Panc1 (cell line): Measurements from ENCODE around the gene CSTF1. TPM values are rescaled to one million over a fixed set of nuclear protein-coding genes. Genes with fewer than 3 reads are reported as not detected.

Source experiments
- ATAC-seq: fragments of 200-7000 bp; cut with Tn5 transposase; 2 replicates; pipeline ENCODE4 v1.9.1; 2020; ENCODE audit warnings: mild to moderate bottlenecking, moderate library complexity
- BruUV-seq: library from RNA; stranded (reverse); fragments of 400-500 nt; replicated peaks from 2 replicates; lab custom pipeline; 2021; lab: Mats Ljungman, UMichigan
- CTCF ChIA-PET: fragments of 300-600 bp; sonication (Branson Sonifier 250); formaldehyde crosslinking; loops from one replicate; lab custom pipeline; 2022; ENCODE audit warnings: antibody characterized with exemption; lab: Charles Lee
- POLR2A ChIA-PET: fragments of 300-600 bp; sonication (Branson Sonifier 250); formaldehyde crosslinking; loops from one replicate; lab custom pipeline; 2022; ENCODE audit warnings: antibody characterized with exemption; lab: Charles Lee
- DNase-seq: peaks from one replicate; pipeline ENCODE4 v3.0.0-alpha.2; 2010; ENCODE audit warnings: low read depth, low spot score
- H3K27ac ChIP-seq: 2 replicates; pipeline ENCODE4 v1.5.1; 2011; ENCODE audit warnings: mild to moderate bottlenecking, low read length, inconsistent platforms
- H3K27me3 ChIP-seq: fragments of 200-500 bp; sonication (Bioruptor generic); 2 replicates; pipeline ENCODE4 v1.6.0; 2014; ENCODE audit warnings: low read length, inconsistent platforms; ENCODE audit not compliant: control insufficient read depth, insufficient read depth
- H3K36me3 ChIP-seq: fragments of 200-500 bp; sonication (Bioruptor generic); 2 replicates; pipeline ENCODE4 v1.5.1; 2014; ENCODE audit warnings: inconsistent platforms, mild to moderate bottlenecking, low read length, moderate library complexity; ENCODE audit not compliant: control insufficient read depth, insufficient read depth
- H3K4me1 ChIP-seq: 2 replicates; pipeline ENCODE4 v1.5.1; 2011; ENCODE audit warnings: inconsistent platforms, mild to moderate bottlenecking, low read length, moderate library complexity; ENCODE audit not compliant: control insufficient read depth, insufficient read depth
- H3K4me3 ChIP-seq, 2 experiments: 2 replicates each; pipeline ENCODE4 v1.5.1; 2011 to 2012; ENCODE audit warnings: low read depth in 2 of 2, low read length in 2 of 2, mild to moderate bottlenecking in 2 of 2, inconsistent platforms in 1 of 2, moderate library complexity in 1 of 2
- H3K9me3 ChIP-seq: fragments of 200-500 bp; sonication (Bioruptor generic); 2 replicates; pipeline ENCODE4 v1.5.1; 2014; ENCODE audit warnings: low read depth, mild to moderate bottlenecking, inconsistent platforms, low read length, moderate library complexity; ENCODE audit not compliant: control insufficient read depth, insufficient read depth
- CTCF ChIP-seq: fragments of 450-650 bp; IDR thresholded peaks from 2 replicates; pipeline ENCODE4 v1.5.1; 2017; ENCODE audit warnings: mild to moderate bottlenecking
- POLR2AphosphoS5 ChIP-seq: IDR thresholded peaks from 2 replicates; pipeline ENCODE4 v1.6.1; 2012; ENCODE audit warnings: mild to moderate bottlenecking, low read depth, low read length, moderate library complexity
- REST ChIP-seq, 2 experiments: IDR thresholded peaks; 2 replicates each; pipeline ENCODE4 v1.6.1; 2011 to 2012; ENCODE audit warnings: low read depth in 2 of 2, control low read depth in 1 of 2, low read length in 1 of 2, mild to moderate bottlenecking in 1 of 2, moderate library complexity in 1 of 2; ENCODE audit not compliant: insufficient read depth in 1 of 2
- SIN3A ChIP-seq: IDR thresholded peaks from 2 replicates; pipeline ENCODE4 v1.6.1; 2012; ENCODE audit warnings: low read depth, mild to moderate bottlenecking, low read length, moderate library complexity, borderline replicate concordance; ENCODE audit not compliant: insufficient read depth
- TCF7L2 ChIP-seq: IDR thresholded peaks from 2 replicates; pipeline ENCODE4 v1.6.1; 2011; ENCODE audit warnings: mild to moderate bottlenecking, low read depth, low read length, inconsistent platforms
- in situ Hi-C: cut with HindIII; loops from 2 replicates; pipeline ENCODE4 v1.10.0; 2016; ENCODE audit warnings: low sequenced_read_pairs, low pct_unique_long_range_greater_than_20kb
- intact Hi-C: fragments of 100-400 bp; cut with micrococcal nuclease; formaldehyde crosslinking; loops from one replicate; pipeline ENCODE4 v1.10.0; 2022; ENCODE audit not compliant: unreplicated experiment
- total RNA-seq: library from RNA; stranded (reverse); gene quantifications from one replicate; pipeline ENCODE4 v1.2.1, GENCODE V29; 2021; ENCODE audit not compliant: unreplicated experiment

Gene CSTF1
- total RNA-seq, 1 experiment from 2014 or later, result 46.3 TPM

GRCh38 chr20:56363491-56363890 lies 29.0 kb upstream of the CSTF1 start:
- Histone ChIP-seq H3K36me3 (no peaks in the 10 kb centered on the region), H3K4me3 (no peak overlapping the region), H3K4me1 (peaks cover 3% of the 10 kb centered on the region), H3K9me3 (no peaks in the 10 kb centered on the region), H3K27ac (no peak overlapping the region), H3K27me3 (no peaks in the 10 kb centered on the region)
- in situ Hi-C loops (no loop called here), intact Hi-C loops (no loop called here)
- POLR2A ChIA-PET, result no interaction called here
- TF ChIP-seq TCF7L2 (no peak), POLR2AphosphoS5 (no peak), REST (IDR thresholded peaks at IDR 0.05; ENCODE audit: insufficient read depth in 1 of 2, low read depth in 2 of 2, low read length in 1 of 2) (no peak), SIN3A (no peak), CTCF (no peak)
- CTCF ChIA-PET, result no interaction called here
- no peak for ATAC-seq
- BruUV-seq, result no TSS peak
- DNase-seq, result no peak

- Histone ChIP-seq H3K36me3 (peaks cover 22% of the 10 kb centered on the region), H3K27ac (no peak overlapping the region), H3K4me3 (no peak overlapping the region), H3K9me3 (no peaks in the 10 kb centered on the region), H3K27me3 (no peaks in the 10 kb centered on the region), H3K4me1 (no peaks in the 10 kb centered on the region)
- DNase-seq (no peak), ATAC-seq (no peak)
- TF ChIP-seq REST (IDR thresholded peaks at IDR 0.05; ENCODE audit: insufficient read depth in 1 of 2, low read depth in 2 of 2, low read length in 1 of 2) (no peak), TCF7L2 (no peak), SIN3A (no peak), CTCF (no peak), POLR2AphosphoS5 (peak; percentile 57)
- ChIA-PET POLR2A (no interaction called here), CTCF (no interaction called here)
- in situ Hi-C loops, result no loop called here
- intact Hi-C loops, result no loop called here
- no TSS peak for BruUV-seq
Observed at GRCh38 chr20:56368351-56369134, 23.9 kb upstream of the CSTF1 start.
